Transverse colon (tissue), 3 donors: ENCODE measurements around the gene CPM.

Experiments used
- CTCF ChIP-seq, 5 experiments: fragments of 200-600 bp in 3 of 5; fragments of 450-650 bp in 2 of 5; sonication (generic) in 3 of 5; IDR thresholded peaks; 1 replicate in 2 of 5; 2 replicates in 3 of 5; pipeline ENCODE4 v1.5.1; 2016 to 2017; ENCODE audit warnings: antibody characterized with exemption in 5 of 5, inconsistent platforms in 3 of 5, mild to moderate bottlenecking in 2 of 5, moderate library complexity in 1 of 5
- EP300 ChIP-seq: sonication (generic); formaldehyde crosslinking; IDR thresholded peaks from one replicate; pipeline ENCODE4 v1.6.1; 2017; ENCODE audit warnings: antibody characterized with exemption, low read depth
- POLR2A ChIP-seq: fragments of 450-650 bp; IDR thresholded peaks from one replicate; pipeline ENCODE4 v1.6.1; 2016; ENCODE audit warnings: antibody characterized with exemption, mild to moderate bottlenecking, moderate library complexity

- no peak for TF ChIP-seq POLR2A
- no peak for TF ChIP-seq CTCF (IDR thresholded peaks at IDR 0.05)
- TF ChIP-seq EP300 = no peak
Measured at GRCh38 chr12:68882251-68882964, 50.6 kb downstream of the CPM start.
